D721Med (cell line): ENCODE results near the gene DCXR.
"Not testable (repeated sequence)": the region's sequence is repeated elsewhere in the genome, so short reads cannot be mapped to it uniquely, and the experiment has no call there.

Experiments
- DNase-seq: peaks from one replicate; pipeline ENCODE4 v3.0.0; 2011; ENCODE audit warnings: low spot score; ENCODE audit not compliant: insufficient read length
- FAIRE-seq: peaks from 2 replicates; lab custom pipeline; 2011; peaks lifted over from hg19 to GRCh38; lab: Jason Lieb, UNC
- CTCF ChIP-seq: IDR thresholded peaks from 2 replicates; pipeline ENCODE4 v1.5.1; 2012; ENCODE audit warnings: mild to moderate bottlenecking, control low read depth; ENCODE audit not compliant: insufficient read depth; ENCODE audit errors: missing control alignments

The DCXR gene

GRCh38 chr17:82042649-82043048 is 5.2 kb upstream of the DCXR start:
- FAIRE-seq (no peak), DNase-seq (no peak)
- no peak for TF ChIP-seq CTCF

DNA sequence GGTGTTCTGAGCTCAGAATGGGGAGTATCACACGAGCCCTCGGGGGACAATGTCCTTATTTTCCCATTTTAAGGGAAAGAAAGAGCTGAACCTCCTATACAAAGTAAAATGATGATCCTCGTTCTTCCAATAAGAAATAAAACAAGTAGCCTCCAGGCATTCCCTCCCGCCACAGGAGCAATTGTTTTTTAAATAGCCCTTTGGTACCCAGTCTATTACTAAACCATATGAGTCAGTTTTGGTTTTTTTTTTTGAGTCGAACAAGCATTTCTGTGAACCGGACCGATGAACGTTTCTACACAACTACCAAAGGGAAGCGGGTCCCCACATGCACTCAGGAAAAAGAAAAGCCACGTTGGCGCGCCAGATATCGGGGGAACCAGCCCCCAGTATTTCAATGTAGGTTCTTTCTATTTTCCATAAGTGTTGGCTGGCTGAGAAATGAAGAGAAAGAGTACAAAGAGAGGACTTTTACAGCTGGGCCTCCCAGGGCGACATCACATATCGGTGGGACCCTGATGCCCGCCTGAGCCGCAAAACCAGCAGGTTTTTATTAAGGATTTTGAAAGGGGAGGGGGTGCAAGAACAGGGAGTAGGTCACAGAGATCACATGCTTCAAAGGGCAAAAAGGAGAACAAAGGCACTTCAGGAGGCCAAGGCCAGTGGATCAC is 3.8 kb upstream of the DCXR start:
- DNase-seq (no peak), FAIRE-seq (no peak)
- no peak for TF ChIP-seq CTCF

DNA sequence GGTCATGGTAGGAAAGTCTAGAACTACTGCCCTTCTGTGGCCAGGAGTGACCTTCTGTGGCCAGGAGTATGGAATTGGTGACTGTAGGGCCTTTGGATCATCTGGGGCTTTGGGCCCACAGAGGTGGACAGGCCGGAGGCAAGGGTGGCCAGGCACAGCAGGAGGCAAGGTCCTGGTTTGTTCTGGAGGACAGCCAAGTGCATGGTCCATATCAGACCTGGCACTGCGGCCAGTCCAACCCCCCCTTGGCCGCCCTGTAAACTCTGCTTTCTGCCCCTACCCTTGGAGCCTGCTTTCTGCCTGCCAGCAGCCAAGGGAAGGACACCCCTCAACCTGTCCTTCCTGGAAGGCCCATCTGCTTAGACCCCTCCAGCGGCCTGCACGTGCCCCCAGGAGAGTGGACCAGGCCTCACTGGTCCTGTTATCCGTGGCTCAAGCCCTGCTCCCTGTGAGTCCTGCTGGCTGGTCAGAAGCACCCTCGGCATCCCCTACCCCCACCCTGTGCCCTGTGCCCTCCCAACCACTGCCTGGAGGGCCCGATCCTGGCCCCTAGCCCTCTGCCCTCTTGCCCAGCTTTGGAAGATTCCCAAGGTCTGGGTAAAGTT is 2.3 kb upstream of the DCXR start:
- no peak for TF ChIP-seq CTCF
- DNase-seq (no peak), FAIRE-seq (no peak)

GRCh38 chr17:82038796-82039409 is 1.4 kb upstream of the DCXR start:
- DNase-seq, FAIRE-seq: not testable (repeated sequence)

DNA sequence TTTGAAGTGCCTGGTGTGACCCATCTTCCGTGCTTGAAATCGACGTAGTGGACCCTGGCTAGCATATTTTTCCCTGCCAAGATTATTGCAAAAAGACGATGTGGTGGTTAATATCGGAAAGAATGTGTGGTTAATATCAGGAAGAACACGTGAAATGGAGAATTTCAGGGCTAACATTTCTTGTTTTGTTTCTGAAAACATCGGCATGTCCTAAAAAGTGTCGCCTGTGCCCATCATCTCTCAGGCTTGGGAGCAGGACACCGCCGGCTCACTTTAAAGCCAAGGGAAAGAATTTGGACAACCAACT is 345 bp upstream of the DCXR start:
- FAIRE-seq: no peak
- TF ChIP-seq CTCF: no peak
- no peak for DNase-seq

DNA sequence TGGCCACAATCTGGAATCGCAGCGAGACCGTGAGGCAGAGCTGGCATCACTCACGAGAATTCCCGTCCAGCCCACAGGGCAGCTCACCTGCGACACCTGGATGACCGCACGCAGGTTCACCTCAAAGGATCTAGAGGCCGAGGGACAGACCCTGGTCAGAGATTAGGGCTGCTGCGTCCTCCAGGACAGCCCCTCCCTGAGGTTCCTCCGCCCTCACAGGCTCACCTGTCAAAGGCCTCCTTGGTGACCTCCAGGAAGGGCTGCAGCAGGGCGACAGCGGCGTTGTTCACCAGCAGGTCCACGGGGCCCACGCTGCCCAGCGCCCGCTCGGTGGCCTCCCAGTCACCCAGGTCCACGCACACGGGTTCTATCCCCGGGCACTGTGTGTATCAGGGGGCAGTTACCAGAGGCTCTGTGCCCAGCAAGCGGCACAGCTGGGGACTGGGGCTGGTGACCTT is 834 bp downstream of the DCXR start:
- no peak for TF ChIP-seq CTCF
- no peak for DNase-seq
- FAIRE-seq: no peak

DNA sequence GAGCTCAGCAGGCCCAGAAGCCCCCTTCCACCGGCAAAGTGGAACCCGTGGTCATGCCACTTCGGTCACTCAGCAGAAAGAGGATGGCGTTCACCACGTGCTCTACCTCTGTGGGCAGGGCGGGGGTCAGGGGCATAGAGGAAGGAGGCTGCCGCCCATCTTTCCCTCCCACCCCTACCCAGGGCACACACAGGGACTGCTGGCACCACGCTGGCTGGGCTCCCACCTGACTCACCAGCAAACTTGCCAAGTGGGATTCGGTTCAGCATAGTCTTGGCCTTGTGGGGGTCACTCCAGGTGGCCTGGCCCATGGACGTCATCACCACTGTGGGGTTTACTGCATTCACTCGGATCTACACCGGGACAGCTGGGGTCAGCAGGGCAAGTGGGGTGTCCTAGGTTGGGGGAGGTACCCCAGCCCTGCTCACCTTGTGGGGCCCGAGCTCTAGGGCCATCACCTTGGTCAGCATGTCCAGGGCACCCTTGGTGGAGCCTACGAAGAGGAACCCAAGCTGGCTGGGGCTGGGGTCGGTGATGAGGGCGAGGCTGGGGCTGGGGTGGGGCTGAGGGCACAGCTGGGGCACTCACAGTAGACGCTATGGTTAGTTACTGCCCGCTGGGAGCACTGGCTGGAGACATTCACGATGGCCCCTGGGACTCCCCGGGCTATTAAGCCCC is 1.4 kb downstream of the DCXR start:
- FAIRE-seq: no peak
- TF ChIP-seq CTCF: no peak
- no peak for DNase-seq
